NCI-H2227 treated with DMSO at 0.1 percent for 48 hours (cell line): ENCODE data around the gene MAPK7.

Experiments used
- DNase-seq: peaks from one replicate; lab custom pipeline; 2025; lab: John Stamatoyannopoulos, UW

The MAPK7 gene

GRCh38 chr17:19418251-19418992 lies 40.1 kb downstream of the MAPK7 start:
- no peak for DNase-seq

- DNase-seq = no peak
Measured at GRCh38 chr17:19421219-19421618, 42.9 kb downstream of the MAPK7 start.

GRCh38 chr17:19421926-19422325 lies 43.6 kb downstream of the MAPK7 start:
- DNase-seq = no peak

- DNase-seq = no peak
Measured at GRCh38 chr17:19424934-19425868, 46.9 kb downstream of the MAPK7 start.

- DNase-seq = no peak
Measured at GRCh38 chr17:19426631-19427030, 48.3 kb downstream of the MAPK7 start.

GRCh38 chr17:19431691-19432090 lies 53.4 kb downstream of the MAPK7 start:
- DNase-seq = no peak
